Measurements from ENCODE around the gene GSTM3. TPM values are rescaled to one million over a fixed set of nuclear protein-coding genes. Genes with fewer than 3 reads are reported as not detected.
"Not testable (repeated sequence)": the region's sequence is repeated elsewhere in the genome, so short reads cannot be mapped to it uniquely, and the experiment has no call there.

Gene GSTM3
- total RNA-seq, 1 donor from 2014 or later, result 13.0 TPM

DNA sequence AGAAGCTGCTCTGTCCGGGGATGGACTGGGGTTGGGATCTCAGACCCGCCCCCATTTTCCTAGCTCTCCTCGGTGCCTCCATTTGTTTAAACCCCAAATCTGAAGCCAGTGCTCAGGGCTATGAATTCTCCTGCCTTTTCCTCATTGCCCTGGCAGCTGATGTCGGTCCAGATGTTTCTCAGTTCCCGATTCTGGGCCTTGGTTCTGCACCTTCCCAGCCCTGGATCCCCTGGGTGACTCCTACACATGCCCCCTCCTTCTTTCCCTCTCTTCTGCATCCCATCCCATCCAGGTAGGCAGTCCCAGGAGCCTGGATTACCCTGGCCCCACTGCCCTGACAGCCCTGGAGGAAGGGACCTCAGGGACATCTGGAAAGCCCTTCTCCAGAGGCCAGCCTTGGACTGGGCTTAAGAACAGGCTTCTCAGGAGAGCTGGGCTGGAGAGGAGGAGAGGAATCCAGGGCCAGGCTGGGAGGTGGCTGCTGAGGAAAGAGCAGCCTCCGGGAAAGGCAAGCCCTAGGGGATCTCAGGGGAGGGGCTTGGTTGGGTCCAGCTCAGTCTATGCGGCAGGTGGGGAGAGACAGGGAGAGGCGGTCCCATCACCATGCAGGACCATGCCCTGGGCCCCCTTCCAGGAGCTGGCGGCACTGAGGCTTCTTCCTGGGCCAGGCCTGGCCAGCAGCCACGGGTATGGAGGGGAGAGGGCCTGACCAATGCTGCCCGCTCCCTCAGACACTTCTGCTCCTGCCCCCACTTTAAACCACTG, 29.7 kb upstream of the GSTM3 start:
- Mint-ChIP-seq H3K36me3 (ENCODE audit: low read depth) (no peaks in the 10 kb centered on the region), H3K4me3 (no peak overlapping the region), H3K9me3 (no peaks in the 10 kb centered on the region)

DNA sequence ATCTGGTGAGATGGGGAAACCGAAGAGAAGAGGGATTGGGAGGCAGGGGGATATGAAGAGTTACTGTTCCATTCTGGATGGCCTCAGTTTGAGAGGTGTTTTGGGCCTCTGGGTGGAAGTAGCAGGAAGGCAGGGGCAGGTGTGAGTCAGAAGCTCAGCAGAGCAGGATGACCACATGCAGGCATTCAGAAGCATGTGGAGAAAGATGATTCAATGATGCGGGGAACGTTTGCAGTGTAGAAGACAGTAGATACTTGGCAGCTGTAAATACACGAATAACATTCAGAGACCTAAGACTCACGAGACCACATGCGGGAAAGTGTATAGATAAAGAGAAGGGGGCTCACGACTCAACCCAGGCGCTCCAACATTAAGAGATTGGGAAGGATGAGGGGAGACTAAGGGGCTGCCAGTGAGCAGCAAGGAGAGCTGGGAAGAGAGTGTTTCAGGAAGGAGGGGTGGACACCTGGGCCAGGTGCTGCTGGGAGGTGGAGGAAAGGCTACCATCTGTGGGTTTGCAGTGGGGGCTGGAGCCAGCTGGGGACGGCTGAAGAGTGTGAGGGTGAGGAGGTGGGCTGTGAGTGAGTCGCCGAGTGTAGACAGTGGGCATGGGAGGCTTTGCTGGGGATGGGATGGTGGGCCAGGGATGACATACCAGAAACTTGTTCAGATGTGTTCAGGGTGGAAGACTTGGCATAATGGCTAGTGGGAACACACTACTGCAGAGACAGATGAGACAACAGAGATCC, 28.7 kb upstream of the GSTM3 start:
- H3K9me3 Mint-ChIP-seq, result no peaks in the 10 kb centered on the region
- no peak overlapping the region for H3K4me3 Mint-ChIP-seq
- H3K27me3 Mint-ChIP-seq, result no peaks in the 10 kb centered on the region
- no peak for DNase-seq
- H3K36me3 Mint-ChIP-seq (ENCODE audit: low read depth), result no peaks in the 10 kb centered on the region
- intact Hi-C loops (cut with micrococcal nuclease), result loop anchor here (5.0 kb wide), 1 partner anchor 112 kb away; the partner anchor contains the start of gene GSTM4
- peaks cover 10% of the 10 kb centered on the region for H3K4me1 Mint-ChIP-seq
- no peak overlapping the region for H3K27ac Mint-ChIP-seq

More for the DNA sequence above, 29.7 kb upstream of the GSTM3 start:
- intact Hi-C loops (cut with micrococcal nuclease), result loop anchor here (5.0 kb wide), 1 partner anchor 113 kb away; the partner anchor contains the start of gene GSTM4
- Mint-ChIP-seq H3K27me3 (peaks cover 3% of the 10 kb centered on the region), H3K4me1 (peaks cover 10% of the 10 kb centered on the region), H3K27ac (no peak overlapping the region)
- no peak for DNase-seq

GRCh38 chr1:109768820-109769219, 28.0 kb upstream of the GSTM3 start:
- DNase-seq, result no peak

GRCh38 chr1:109768335-109768650, 27.5 kb upstream of the GSTM3 start:
- H3K27ac Mint-ChIP-seq, result no peak overlapping the region
- H3K4me3 Mint-ChIP-seq, result no peak overlapping the region
- peaks cover 6% of the 10 kb centered on the region for H3K4me1 Mint-ChIP-seq
- H3K36me3 Mint-ChIP-seq (ENCODE audit: low read depth), result no peaks in the 10 kb centered on the region
- no peaks in the 10 kb centered on the region for H3K27me3 Mint-ChIP-seq
- H3K9me3 Mint-ChIP-seq, result no peaks in the 10 kb centered on the region
- DNase-seq, result no peak
- intact Hi-C loops (cut with micrococcal nuclease), result no loop called here

More at GRCh38 chr1:109768820-109769219, 28.0 kb upstream of the GSTM3 start:
- Mint-ChIP-seq H3K27ac (no peak overlapping the region), H3K4me1 (peaks cover 10% of the 10 kb centered on the region), H3K36me3 (ENCODE audit: low read depth) (no peaks in the 10 kb centered on the region), H3K27me3 (no peaks in the 10 kb centered on the region), H3K4me3 (no peak overlapping the region), H3K9me3 (no peaks in the 10 kb centered on the region)
- intact Hi-C loops (cut with micrococcal nuclease), result no loop called here

GRCh38 chr1:109767637-109768334, 26.9 kb upstream of the GSTM3 start:
- Mint-ChIP-seq H3K36me3 (ENCODE audit: low read depth) (no peaks in the 10 kb centered on the region), H3K4me1 (peaks cover 6% of the 10 kb centered on the region), H3K27me3 (no peaks in the 10 kb centered on the region), H3K4me3 (no peak overlapping the region), H3K9me3 (no peaks in the 10 kb centered on the region), H3K27ac (no peak overlapping the region)
- intact Hi-C loops (cut with micrococcal nuclease), result no loop called here
- DNase-seq, result no peak

- H3K27me3 Mint-ChIP-seq; DNase-seq; H3K4me3 Mint-ChIP-seq; H3K9me3 Mint-ChIP-seq; H3K36me3 Mint-ChIP-seq (ENCODE audit: low read depth); intact Hi-C loops (cut with micrococcal nuclease); H3K27ac Mint-ChIP-seq; H3K4me1 Mint-ChIP-seq: not testable (repeated sequence)
These were observed 26.3 kb upstream of the GSTM3 start for GRCh38 chr1:109766991-109767636.

DNA sequence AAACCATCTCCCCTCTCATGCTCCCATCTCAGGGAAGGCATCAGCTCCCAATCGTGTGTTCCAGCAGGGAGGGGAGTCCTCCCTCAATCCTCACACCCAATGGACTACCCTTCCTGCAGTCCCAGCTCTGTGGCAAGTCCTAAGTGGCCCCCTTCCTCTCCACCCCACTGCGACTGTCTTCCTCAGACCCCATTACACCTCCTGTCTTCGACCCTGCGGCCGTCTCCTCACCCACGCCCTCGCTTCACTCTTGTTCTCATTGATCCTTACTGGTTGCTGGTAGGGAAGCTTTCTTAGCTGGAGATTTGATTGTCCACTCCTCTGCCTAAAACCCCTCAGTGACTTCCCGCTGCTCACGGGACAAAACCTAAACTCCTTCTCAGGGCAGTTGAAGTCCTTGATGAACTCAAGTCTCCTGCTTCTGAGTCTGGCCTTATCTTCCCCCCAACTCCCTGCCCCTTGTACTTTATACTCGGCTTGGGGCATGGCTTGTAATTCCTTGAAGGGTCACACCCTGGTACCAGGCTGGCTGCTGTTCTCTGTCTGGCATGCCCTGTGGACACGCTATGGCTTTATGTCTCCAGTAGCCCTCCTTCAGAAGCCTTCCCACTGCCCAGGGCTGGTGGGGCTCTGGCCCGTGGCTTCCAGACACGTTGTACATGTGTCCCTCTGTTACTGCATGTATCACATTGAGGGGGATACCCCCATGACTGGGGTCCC, 25.2 kb upstream of the GSTM3 start:
- H3K36me3 Mint-ChIP-seq (ENCODE audit: low read depth), result no peaks in the 10 kb centered on the region
- intact Hi-C loops (cut with micrococcal nuclease), result no loop called here
- no peaks in the 10 kb centered on the region for H3K9me3 Mint-ChIP-seq
- H3K27ac Mint-ChIP-seq, result no peak overlapping the region
- peaks cover 4% of the 10 kb centered on the region for H3K4me1 Mint-ChIP-seq
- H3K27me3 Mint-ChIP-seq, result no peaks in the 10 kb centered on the region
- no peak overlapping the region for H3K4me3 Mint-ChIP-seq
- DNase-seq, result no peak

DNA sequence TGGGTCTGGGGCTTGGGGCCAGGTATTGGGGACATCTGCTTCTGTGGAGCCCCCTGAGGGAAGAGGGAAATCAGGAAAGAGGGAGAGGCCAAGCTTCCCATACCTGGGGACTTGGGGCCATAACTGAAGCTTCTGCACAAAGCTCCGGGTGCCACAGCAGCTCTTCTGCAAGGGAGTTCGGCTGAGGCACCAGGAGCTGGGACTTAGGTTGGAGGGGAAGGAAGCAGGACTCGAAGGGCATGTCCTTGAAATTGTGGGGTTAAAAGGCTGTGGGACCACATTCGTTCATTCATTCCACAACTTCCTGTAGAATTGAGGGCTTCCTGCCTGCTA, 24.6 kb upstream of the GSTM3 start:
- Mint-ChIP-seq H3K27ac (no peak overlapping the region), H3K9me3 (no peaks in the 10 kb centered on the region), H3K27me3 (no peaks in the 10 kb centered on the region), H3K4me3 (no peak overlapping the region), H3K36me3 (ENCODE audit: low read depth) (no peaks in the 10 kb centered on the region), H3K4me1 (peaks cover 4% of the 10 kb centered on the region)
- intact Hi-C loops (cut with micrococcal nuclease), result no loop called here
- no peak for DNase-seq

GRCh38 chr1:109764561-109765482, 24.0 kb upstream of the GSTM3 start:
- intact Hi-C loops (cut with micrococcal nuclease), result no loop called here
- Mint-ChIP-seq H3K9me3 (no peaks in the 10 kb centered on the region), H3K4me1 (peaks cover 4% of the 10 kb centered on the region), H3K27me3 (no peaks in the 10 kb centered on the region), H3K36me3 (ENCODE audit: low read depth) (no peaks in the 10 kb centered on the region), H3K27ac (peak overlapping the region; percentile 36), H3K4me3 (no peak overlapping the region)
- DNase-seq, result no peak

DNA sequence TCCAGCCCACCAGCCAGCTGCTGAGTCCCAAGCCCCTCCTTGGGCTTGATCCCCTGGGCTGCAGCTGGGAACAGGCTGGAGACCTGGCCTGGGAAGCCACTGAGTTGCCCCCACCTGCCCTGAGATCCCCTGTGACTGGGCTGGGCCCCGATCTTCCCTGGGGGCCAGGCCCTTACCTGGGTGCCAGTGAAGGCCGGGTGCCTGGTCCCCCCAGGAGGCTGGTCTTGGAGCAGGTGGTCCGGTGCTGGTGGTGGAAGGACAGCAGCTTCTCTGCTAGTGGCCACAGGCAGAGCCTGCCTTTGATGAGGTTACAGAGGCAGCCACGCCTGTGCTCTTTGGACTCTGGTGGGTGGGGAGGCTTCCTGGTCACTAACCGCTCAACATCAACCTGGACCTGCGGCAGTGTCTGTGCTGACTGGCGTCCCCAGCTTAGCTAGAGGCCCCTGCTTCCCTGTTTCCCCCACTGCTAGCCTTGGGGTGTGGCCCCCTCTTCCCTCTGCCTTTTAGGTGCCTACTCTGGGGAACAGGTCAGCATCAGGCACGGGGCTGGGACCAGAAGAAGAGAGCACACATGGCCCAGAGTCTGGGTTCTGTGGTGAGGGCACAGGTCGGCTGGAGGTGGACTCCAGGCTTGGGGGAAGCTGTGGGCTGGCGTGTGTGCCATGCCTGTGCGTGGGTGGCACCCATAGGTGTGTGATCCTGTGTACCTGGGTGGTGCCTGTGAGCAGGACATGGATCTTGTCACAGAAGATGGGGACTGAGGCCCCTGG, 23.0 kb upstream of the GSTM3 start, which contains the start of gene EPS8L3:
Gene EPS8L3 (minus strand): TSS at position 278 of the 770 bp plus-strand sequence. CDS start 2,174 bp downstream, outside the sequence.
- H3K27ac Mint-ChIP-seq, result peak within 1 kb of the TSS; percentile 36
- intact Hi-C loops (cut with micrococcal nuclease), result no loop called here
- H3K4me1 Mint-ChIP-seq, result no peaks in the 10 kb centered on the region
- no peaks in the 10 kb centered on the region for H3K9me3 Mint-ChIP-seq
- H3K36me3 Mint-ChIP-seq (ENCODE audit: low read depth), result no peaks in the 10 kb centered on the region
- no peak for DNase-seq
- no peak within 1 kb of the TSS for H3K4me3 Mint-ChIP-seq
- H3K27me3 Mint-ChIP-seq, result no peaks in the 10 kb centered on the region

- Mint-ChIP-seq H3K4me3 (no peak overlapping the region), H3K9me3 (no peaks in the 10 kb centered on the region), H3K4me1 (no peaks in the 10 kb centered on the region), H3K27ac (no peak overlapping the region), H3K36me3 (ENCODE audit: low read depth) (no peaks in the 10 kb centered on the region), H3K27me3 (no peaks in the 10 kb centered on the region)
- no peak for DNase-seq
- intact Hi-C loops (cut with micrococcal nuclease), result no loop called here
These were observed 22.2 kb upstream of the GSTM3 start for GRCh38 chr1:109762821-109763645.

All from activated CD4-positive, alpha-beta T cell treated with anti-CD3 and anti-CD28 coated beads, Interleukin-2, amount 10 ng/mL, durations not matched to agents 24 days and 14 days (primary cell).